NCI-H526 (cell line): ENCODE results near the gene ZNRF2.

Source experiments
- DNase-seq, 2 experiments: peaks; one replicate each; lab custom pipeline; 2025; lab: John Stamatoyannopoulos, UW

Gene ZNRF2

DNA sequence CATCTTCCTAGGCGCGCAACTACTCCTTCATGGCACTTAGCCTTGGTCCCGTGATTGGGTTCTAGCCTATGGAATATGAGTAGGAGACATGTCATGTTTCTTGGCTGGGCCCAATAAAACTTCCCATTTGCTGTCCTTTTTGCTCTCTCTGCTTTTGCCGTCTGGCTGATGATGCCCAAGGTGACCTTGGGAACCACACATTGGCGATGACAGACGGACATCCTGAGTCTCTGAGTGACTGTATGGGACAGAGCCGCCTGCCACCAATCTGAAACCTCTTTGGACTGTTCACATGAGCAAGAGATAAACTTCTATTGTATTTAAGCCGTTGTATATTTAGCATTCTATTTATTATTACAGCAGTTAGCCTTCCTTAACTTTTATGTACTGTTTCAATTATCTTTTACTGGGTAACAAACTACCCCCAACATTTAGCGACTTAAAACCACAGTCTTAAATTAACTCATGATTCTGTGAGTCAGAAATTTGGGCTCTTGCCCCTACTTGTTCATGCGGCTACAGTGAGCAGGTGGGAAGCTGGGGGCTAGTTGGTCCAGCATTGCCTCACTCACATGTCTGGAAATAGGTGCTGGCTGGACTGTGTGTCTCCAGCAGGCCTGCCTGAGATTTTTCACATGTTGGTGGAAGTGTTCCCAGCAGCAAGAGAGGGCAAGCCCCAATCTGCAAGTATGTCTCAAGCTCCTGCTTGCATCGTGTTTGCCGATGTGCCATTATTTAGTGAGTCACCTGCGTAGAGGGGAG lies 122.4 kb downstream of the ZNRF2 start:
- DNase-seq: no peak

DNA sequence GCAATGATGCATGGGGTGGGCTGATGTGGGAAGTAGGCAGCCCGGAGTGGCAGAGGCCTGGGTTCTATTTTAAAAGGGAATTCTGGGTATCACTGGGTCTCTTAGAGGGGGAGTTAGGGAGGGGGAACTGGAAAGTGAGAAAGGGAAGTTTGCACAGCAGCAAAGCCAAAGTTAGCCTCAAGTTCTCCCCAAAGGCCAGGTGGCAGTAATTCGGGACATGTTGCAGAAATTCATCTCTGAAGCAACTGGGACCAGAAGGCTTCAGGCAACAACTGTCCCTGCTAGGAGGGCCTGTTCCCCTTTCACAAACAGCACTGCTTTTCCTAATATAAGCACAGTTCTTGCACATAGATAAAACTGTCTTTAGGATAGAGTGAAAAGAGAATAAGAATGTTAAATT lies 126.8 kb downstream of the ZNRF2 start:
- DNase-seq: no peak

- DNase-seq: no peak
Measured at GRCh38 chr7:30411897-30412296, 127.5 kb downstream of the ZNRF2 start.

- DNase-seq: peak; percentile 70 to 84
Measured at GRCh38 chr7:30412782-30413504, 128.5 kb downstream of the ZNRF2 start.

GRCh38 chr7:30413864-30414263 lies 129.5 kb downstream of the ZNRF2 start:
- DNase-seq: no peak
